Measurements from ENCODE around the gene ABCB8. TPM values are rescaled to one million over a fixed set of nuclear protein-coding genes. Genes with fewer than 3 reads are reported as not detected.

ABCB8 gene
- total RNA-seq, 4 donors from 2014 or later, result 22.9 to 35.2 (median 27.6) TPM

- TF ChIP-seq POLR2A (IDR thresholded peaks at IDR 0.05) (no peak), CTCF (IDR thresholded peaks at IDR 0.05) (no peak)
- no peak for DNase-seq (ENCODE audit: low spot score in 2 of 2)
- no peak overlapping the region for H3K4me3 ChIP-seq (ENCODE audit: low read depth, poor library complexity, severe bottlenecking)
- intact Hi-C loops (cut with DNase I; ENCODE audit: low total_unique reads), result no loop called here
- 77 to 80% methylated on average over 6 to 9 of the region's 9 CpGs for WGBS, 2 donors
These were observed 17.7 kb downstream of the ABCB8 start for GRCh38 chr7:151045967-151046366.

GRCh38 chr7:151046603-151047573 is 18.6 kb downstream of the ABCB8 start:
- DNase-seq (ENCODE audit: low spot score in 2 of 2), result no peak
- TF ChIP-seq POLR2A (IDR thresholded peaks at IDR 0.05) (no peak), CTCF (IDR thresholded peaks at IDR 0.05) (no peak)
- no peak overlapping the region for H3K4me3 ChIP-seq (ENCODE audit: low read depth, poor library complexity, severe bottlenecking)
- intact Hi-C loops (cut with DNase I; ENCODE audit: low total_unique reads), result no loop called here
- WGBS, 2 donors, result 20 to 29% methylated on average over 14 of the region's 14 CpGs

- WGBS, 2 donors, result 80% methylated on average over 22 of the region's 22 CpGs
- intact Hi-C loops (cut with DNase I; ENCODE audit: low total_unique reads), result no loop called here
- no peak for DNase-seq (ENCODE audit: low spot score in 2 of 2)
- TF ChIP-seq CTCF (IDR thresholded peaks at IDR 0.05) (no peak), POLR2A (IDR thresholded peaks at IDR 0.05) (no peak)
- H3K4me3 ChIP-seq (ENCODE audit: low read depth, poor library complexity, severe bottlenecking), result no peak within 1 kb of the TSS
These were observed 19.9 kb downstream of the ABCB8 start, which contains the start of gene ASIC3 for GRCh38 chr7:151047976-151048815. TSS of gene ASIC3 (plus strand) at chr7:151048531. CDS start at chr7:151048886, 355 bp downstream.

GRCh38 chr7:151048911-151049463 is 20.7 kb downstream of the ABCB8 start:
- no peak overlapping the region for H3K4me3 ChIP-seq (ENCODE audit: low read depth, poor library complexity, severe bottlenecking)
- DNase-seq (ENCODE audit: low spot score in 2 of 2), result no peak
- intact Hi-C loops (cut with DNase I; ENCODE audit: low total_unique reads), result no loop called here
- no peak for TF ChIP-seq CTCF (IDR thresholded peaks at IDR 0.05)
- no peak for TF ChIP-seq POLR2A (IDR thresholded peaks at IDR 0.05)
- 92% methylated on average over 38 of the region's 38 CpGs for WGBS, 2 donors

- intact Hi-C loops (cut with DNase I; ENCODE audit: low total_unique reads), result loop anchor here (5.0 kb wide), 1 partner anchor 1531 kb away; no protein-coding TSS in a partner anchor
- no peak for TF ChIP-seq CTCF (IDR thresholded peaks at IDR 0.05)
- no peak for TF ChIP-seq POLR2A (IDR thresholded peaks at IDR 0.05)
- no peak overlapping the region for H3K4me3 ChIP-seq (ENCODE audit: low read depth, poor library complexity, severe bottlenecking)
- no peak for DNase-seq (ENCODE audit: low spot score in 2 of 2)
- WGBS, 2 donors, result 0 to 1% methylated on average over 13 to 36 of the region's 50 CpGs
These were observed 22.9 kb downstream of the ABCB8 start for GRCh38 chr7:151051108-151051507.
